ENCODE results near the gene ROR1.

DNA sequence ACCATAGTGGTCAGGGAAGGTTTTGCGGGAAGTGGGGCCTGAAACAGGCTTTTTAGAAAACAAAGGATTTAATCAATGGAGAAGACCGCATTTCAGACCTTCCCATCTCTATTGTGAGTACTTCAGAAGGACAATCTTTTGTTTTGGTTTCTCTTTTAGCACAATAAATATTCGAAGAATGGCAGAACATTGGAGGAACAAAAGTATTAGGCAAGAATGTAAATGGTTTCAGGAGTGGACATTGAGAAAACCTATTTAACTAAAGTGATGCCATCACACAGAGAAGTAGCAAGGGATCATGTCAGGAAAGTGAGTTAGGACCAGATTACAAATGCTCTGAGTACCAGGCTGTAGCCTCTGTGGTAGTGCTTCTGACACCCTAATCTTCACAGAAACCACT is 402.8 kb downstream of the ROR1 start:
- TF ChIP-seq POLR2A (IDR thresholded peaks at IDR 0.05; ENCODE audit: low read depth): no peak
- TF ChIP-seq, protein P1, sequence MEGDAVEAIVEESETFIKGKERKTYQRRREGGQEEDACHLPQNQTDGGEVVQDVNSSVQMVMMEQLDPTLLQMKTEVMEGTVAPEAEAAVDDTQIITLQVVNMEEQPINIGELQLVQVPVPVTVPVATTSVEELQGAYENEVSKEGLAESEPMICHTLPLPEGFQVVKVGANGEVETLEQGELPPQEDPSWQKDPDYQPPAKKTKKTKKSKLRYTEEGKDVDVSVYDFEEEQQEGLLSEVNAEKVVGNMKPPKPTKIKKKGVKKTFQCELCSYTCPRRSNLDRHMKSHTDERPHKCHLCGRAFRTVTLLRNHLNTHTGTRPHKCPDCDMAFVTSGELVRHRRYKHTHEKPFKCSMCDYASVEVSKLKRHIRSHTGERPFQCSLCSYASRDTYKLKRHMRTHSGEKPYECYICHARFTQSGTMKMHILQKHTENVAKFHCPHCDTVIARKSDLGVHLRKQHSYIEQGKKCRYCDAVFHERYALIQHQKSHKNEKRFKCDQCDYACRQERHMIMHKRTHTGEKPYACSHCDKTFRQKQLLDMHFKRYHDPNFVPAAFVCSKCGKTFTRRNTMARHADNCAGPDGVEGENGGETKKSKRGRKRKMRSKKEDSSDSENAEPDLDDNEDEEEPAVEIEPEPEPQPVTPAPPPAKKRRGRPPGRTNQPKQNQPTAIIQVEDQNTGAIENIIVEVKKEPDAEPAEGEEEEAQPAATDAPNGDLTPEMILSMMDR (IDR thresholded peaks at IDR 0.05): no peak
